H1 (cell line): ENCODE data around the gene GON4L. TPM values are rescaled to one million over a fixed set of nuclear protein-coding genes. Genes with fewer than 3 reads are reported as not detected.

Experiments
- ASH2L ChIP-seq: fragments of 200-600, 300-600 bp; sonication (generic); IDR thresholded peaks from one replicate; pipeline ENCODE4 v1.7.1; 2017; ENCODE audit warnings: low read length
- BACH1 ChIP-seq: IDR thresholded peaks from 2 replicates; pipeline ENCODE4 v1.6.1; 2012; ENCODE audit warnings: low read length, improper control_type of control experiment
- CBX8 ChIP-seq: fragments of 300-800, 300-1000 bp; sonication (generic); IDR thresholded peaks from 2 replicates; pipeline ENCODE4 v1.7.1; 2016; ENCODE audit warnings: low read depth, low read length, borderline replicate concordance
- MAX ChIP-seq: IDR thresholded peaks from 2 replicates; pipeline ENCODE4 v1.6.1; 2012; ENCODE audit warnings: inconsistent platforms
- POLR2A ChIP-seq, 2 experiments: IDR thresholded peaks; 1 replicate in 1 of 2; 2 replicates in 1 of 2; pipeline ENCODE4 v1.6.1; 2011; ENCODE audit warnings: low read depth in 2 of 2, low read length in 2 of 2, mild to moderate bottlenecking in 2 of 2; ENCODE audit errors: control extremely low read depth in 1 of 2
- SIRT6 ChIP-seq: IDR thresholded peaks from one replicate; pipeline ENCODE4 v1.7.1; 2012; ENCODE audit warnings: low read length, inconsistent platforms
- SP1 ChIP-seq: IDR thresholded peaks from 2 replicates; pipeline ENCODE4 v1.6.1; 2011; ENCODE audit warnings: low read depth, low read length
- SP4 ChIP-seq: IDR thresholded peaks from 2 replicates; pipeline ENCODE4 v1.6.1; 2012; ENCODE audit warnings: low read length, inconsistent platforms
- TAF1 ChIP-seq: IDR thresholded peaks from 2 replicates; pipeline ENCODE4 v1.6.1; 2011; ENCODE audit warnings: mild to moderate bottlenecking, low read depth, low read length
- USF2 ChIP-seq: IDR thresholded peaks from 2 replicates; pipeline ENCODE4 v1.6.1; 2011; ENCODE audit warnings: low read length, improper control_type of control experiment
- polyA plus RNA-seq, 7 experiments: library from polyadenylated mRNA; depleted of rRNA in 3 of 7; stranded (reverse) in 5 of 7; unstranded in 2 of 7; fragments of >200 nt in 5 of 7; fragments of 200-250 nt in 2 of 7; gene quantifications; 1 replicate in 5 of 7; 2 replicates in 1 of 7; 4 replicates in 1 of 7; pipeline versions ENCODE4 v1.2.1 to v1.2.3, GENCODE V29; 2011 to 2013; ENCODE audit warnings: missing spikeins in 2 of 7, mixed read lengths in 2 of 7
- total RNA-seq: library from RNA; stranded (reverse); fragmentation: NEBNext Ultra II Directional; extraction: Animal tissue kit (Norgen Biotek cat#: 25700); gene quantifications from 2 replicates; pipeline ENCODE4 v1.2.1, GENCODE V29; 2021
- TF ChIP-seq, protein P1 (sequence below): fragments of 300-600 bp; sonication (generic); IDR thresholded peaks from 2 replicates; pipeline ENCODE4 v1.7.1; 2012; ENCODE audit warnings: low read length, moderate library complexity, mild to moderate bottlenecking, inconsistent platforms; ENCODE audit not compliant: insufficient replicate concordance

GON4L gene
- total and polyA plus RNA-seq, 2 of the 8 experiments (the other 6 are each of a cell fraction or from before 2014, with no cell fraction given) = 26.2 to 52.1 TPM

GRCh38 chr1:155769257-155769656 lies 87.8 kb downstream of the GON4L start (continued):
- TF ChIP-seq, protein P1, sequence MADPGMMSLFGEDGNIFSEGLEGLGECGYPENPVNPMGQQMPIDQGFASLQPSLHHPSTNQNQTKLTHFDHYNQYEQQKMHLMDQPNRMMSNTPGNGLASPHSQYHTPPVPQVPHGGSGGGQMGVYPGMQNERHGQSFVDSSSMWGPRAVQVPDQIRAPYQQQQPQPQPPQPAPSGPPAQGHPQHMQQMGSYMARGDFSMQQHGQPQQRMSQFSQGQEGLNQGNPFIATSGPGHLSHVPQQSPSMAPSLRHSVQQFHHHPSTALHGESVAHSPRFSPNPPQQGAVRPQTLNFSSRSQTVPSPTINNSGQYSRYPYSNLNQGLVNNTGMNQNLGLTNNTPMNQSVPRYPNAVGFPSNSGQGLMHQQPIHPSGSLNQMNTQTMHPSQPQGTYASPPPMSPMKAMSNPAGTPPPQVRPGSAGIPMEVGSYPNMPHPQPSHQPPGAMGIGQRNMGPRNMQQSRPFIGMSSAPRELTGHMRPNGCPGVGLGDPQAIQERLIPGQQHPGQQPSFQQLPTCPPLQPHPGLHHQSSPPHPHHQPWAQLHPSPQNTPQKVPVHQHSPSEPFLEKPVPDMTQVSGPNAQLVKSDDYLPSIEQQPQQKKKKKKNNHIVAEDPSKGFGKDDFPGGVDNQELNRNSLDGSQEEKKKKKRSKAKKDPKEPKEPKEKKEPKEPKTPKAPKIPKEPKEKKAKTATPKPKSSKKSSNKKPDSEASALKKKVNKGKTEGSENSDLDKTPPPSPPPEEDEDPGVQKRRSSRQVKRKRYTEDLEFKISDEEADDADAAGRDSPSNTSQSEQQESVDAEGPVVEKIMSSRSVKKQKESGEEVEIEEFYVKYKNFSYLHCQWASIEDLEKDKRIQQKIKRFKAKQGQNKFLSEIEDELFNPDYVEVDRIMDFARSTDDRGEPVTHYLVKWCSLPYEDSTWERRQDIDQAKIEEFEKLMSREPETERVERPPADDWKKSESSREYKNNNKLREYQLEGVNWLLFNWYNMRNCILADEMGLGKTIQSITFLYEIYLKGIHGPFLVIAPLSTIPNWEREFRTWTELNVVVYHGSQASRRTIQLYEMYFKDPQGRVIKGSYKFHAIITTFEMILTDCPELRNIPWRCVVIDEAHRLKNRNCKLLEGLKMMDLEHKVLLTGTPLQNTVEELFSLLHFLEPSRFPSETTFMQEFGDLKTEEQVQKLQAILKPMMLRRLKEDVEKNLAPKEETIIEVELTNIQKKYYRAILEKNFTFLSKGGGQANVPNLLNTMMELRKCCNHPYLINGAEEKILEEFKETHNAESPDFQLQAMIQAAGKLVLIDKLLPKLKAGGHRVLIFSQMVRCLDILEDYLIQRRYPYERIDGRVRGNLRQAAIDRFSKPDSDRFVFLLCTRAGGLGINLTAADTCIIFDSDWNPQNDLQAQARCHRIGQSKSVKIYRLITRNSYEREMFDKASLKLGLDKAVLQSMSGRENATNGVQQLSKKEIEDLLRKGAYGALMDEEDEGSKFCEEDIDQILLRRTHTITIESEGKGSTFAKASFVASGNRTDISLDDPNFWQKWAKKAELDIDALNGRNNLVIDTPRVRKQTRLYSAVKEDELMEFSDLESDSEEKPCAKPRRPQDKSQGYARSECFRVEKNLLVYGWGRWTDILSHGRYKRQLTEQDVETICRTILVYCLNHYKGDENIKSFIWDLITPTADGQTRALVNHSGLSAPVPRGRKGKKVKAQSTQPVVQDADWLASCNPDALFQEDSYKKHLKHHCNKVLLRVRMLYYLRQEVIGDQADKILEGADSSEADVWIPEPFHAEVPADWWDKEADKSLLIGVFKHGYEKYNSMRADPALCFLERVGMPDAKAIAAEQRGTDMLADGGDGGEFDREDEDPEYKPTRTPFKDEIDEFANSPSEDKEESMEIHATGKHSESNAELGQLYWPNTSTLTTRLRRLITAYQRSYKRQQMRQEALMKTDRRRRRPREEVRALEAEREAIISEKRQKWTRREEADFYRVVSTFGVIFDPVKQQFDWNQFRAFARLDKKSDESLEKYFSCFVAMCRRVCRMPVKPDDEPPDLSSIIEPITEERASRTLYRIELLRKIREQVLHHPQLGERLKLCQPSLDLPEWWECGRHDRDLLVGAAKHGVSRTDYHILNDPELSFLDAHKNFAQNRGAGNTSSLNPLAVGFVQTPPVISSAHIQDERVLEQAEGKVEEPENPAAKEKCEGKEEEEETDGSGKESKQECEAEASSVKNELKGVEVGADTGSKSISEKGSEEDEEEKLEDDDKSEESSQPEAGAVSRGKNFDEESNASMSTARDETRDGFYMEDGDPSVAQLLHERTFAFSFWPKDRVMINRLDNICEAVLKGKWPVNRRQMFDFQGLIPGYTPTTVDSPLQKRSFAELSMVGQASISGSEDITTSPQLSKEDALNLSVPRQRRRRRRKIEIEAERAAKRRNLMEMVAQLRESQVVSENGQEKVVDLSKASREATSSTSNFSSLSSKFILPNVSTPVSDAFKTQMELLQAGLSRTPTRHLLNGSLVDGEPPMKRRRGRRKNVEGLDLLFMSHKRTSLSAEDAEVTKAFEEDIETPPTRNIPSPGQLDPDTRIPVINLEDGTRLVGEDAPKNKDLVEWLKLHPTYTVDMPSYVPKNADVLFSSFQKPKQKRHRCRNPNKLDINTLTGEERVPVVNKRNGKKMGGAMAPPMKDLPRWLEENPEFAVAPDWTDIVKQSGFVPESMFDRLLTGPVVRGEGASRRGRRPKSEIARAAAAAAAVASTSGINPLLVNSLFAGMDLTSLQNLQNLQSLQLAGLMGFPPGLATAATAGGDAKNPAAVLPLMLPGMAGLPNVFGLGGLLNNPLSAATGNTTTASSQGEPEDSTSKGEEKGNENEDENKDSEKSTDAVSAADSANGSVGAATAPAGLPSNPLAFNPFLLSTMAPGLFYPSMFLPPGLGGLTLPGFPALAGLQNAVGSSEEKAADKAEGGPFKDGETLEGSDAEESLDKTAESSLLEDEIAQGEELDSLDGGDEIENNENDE = no peak
- no peak for TF ChIP-seq SIRT6
- TF ChIP-seq POLR2A (IDR thresholded peaks at IDR 0.05; ENCODE audit: control extremely low read depth in 1 of 2, low read depth in 2 of 2, low read length in 2 of 2) = no peak
- no peak for TF ChIP-seq CBX8
- no peak for TF ChIP-seq SP4
- TF ChIP-seq TAF1 = no peak
- no peak for TF ChIP-seq SP1
- no peak for TF ChIP-seq MAX
- TF ChIP-seq ASH2L = no peak
- no peak for TF ChIP-seq BACH1
- TF ChIP-seq USF2 = no peak
